Measurements from ENCODE around the gene ALDH9A1.
"Not testable (repeated sequence)": the region's sequence is repeated elsewhere in the genome, so short reads cannot be mapped to it uniquely, and the experiment has no call there.

ALDH9A1 gene

GRCh38 chr1:165695031-165695430 lies 3.3 kb downstream of the ALDH9A1 start:
- in situ Hi-C loops (cut with HindIII; ENCODE audit: low sequenced_read_pairs), result no loop called here
- H3K4me3 ChIP-seq (ENCODE audit: low read depth, low read length), result no peak overlapping the region
- DNase-seq (ENCODE audit: low read depth), result no peak
- TF ChIP-seq CTCF (IDR thresholded peaks at IDR 0.05; ENCODE audit: low read depth, low read length, missing control alignments), result no peak

GRCh38 chr1:165688046-165688445 lies 10.3 kb downstream of the ALDH9A1 start:
- in situ Hi-C loops (cut with HindIII; ENCODE audit: low sequenced_read_pairs), result no loop called here
- H3K4me3 ChIP-seq (ENCODE audit: low read depth, low read length), result no peak overlapping the region
- DNase-seq (ENCODE audit: low read depth), result no peak
- no peak for TF ChIP-seq CTCF (IDR thresholded peaks at IDR 0.05; ENCODE audit: low read depth, low read length, missing control alignments)

- no peak for DNase-seq (ENCODE audit: low read depth)
Observed at GRCh38 chr1:165686971-165687433, 11.4 kb downstream of the ALDH9A1 start.

GRCh38 chr1:165686121-165686970 lies 12.0 kb downstream of the ALDH9A1 start:
- in situ Hi-C loops (cut with HindIII; ENCODE audit: low sequenced_read_pairs), result no loop called here
- H3K4me3 ChIP-seq (ENCODE audit: low read depth, low read length), result no peak overlapping the region
- TF ChIP-seq CTCF (IDR thresholded peaks at IDR 0.05; ENCODE audit: low read depth, low read length, missing control alignments), result no peak
- no peak for DNase-seq (ENCODE audit: low read depth)

More at GRCh38 chr1:165686971-165687433, 11.4 kb downstream of the ALDH9A1 start:
- no peak overlapping the region for H3K4me3 ChIP-seq (ENCODE audit: low read depth, low read length)
- no peak for TF ChIP-seq CTCF (IDR thresholded peaks at IDR 0.05; ENCODE audit: low read depth, low read length, missing control alignments)
- in situ Hi-C loops (cut with HindIII; ENCODE audit: low sequenced_read_pairs), result no loop called here

GRCh38 chr1:165683848-165684485 lies 14.4 kb downstream of the ALDH9A1 start:
- no peak for DNase-seq (ENCODE audit: low read depth)
- H3K4me3 ChIP-seq (ENCODE audit: low read depth, low read length), result no peak overlapping the region
- in situ Hi-C loops (cut with HindIII; ENCODE audit: low sequenced_read_pairs), result no loop called here
- no peak for TF ChIP-seq CTCF (IDR thresholded peaks at IDR 0.05; ENCODE audit: low read depth, low read length, missing control alignments)

GRCh38 chr1:165680773-165681172 lies 17.6 kb downstream of the ALDH9A1 start:
- in situ Hi-C loops (cut with HindIII; ENCODE audit: low sequenced_read_pairs); H3K4me3 ChIP-seq (ENCODE audit: low read depth, low read length); DNase-seq (ENCODE audit: low read depth): not testable (repeated sequence)

- in situ Hi-C loops (cut with HindIII; ENCODE audit: low sequenced_read_pairs), result no loop called here
- no peak for TF ChIP-seq CTCF (IDR thresholded peaks at IDR 0.05; ENCODE audit: low read depth, low read length, missing control alignments)
- H3K4me3 ChIP-seq (ENCODE audit: low read depth, low read length), result no peak overlapping the region
Observed at GRCh38 chr1:165680303-165680702, 18.1 kb downstream of the ALDH9A1 start.

More at GRCh38 chr1:165680303-165680702, 18.1 kb downstream of the ALDH9A1 start:
- no peak for DNase-seq (ENCODE audit: low read depth)
